PC-9 (cell line): Measurements from ENCODE around the gene MAMDC4. TPM values are rescaled to one million over a fixed set of nuclear protein-coding genes. Genes with fewer than 3 reads are reported as not detected.

ENCODE experiments used
- BruUV-seq: library from RNA; stranded (reverse); fragments of 400-500 nt; replicated peaks from 2 replicates; lab custom pipeline; 2021; lab: Mats Ljungman, UMichigan
- CTCF ChIA-PET: fragments of 300-600 bp; sonication (Branson Sonifier 250); formaldehyde crosslinking; loops from one replicate; lab custom pipeline; 2022; ENCODE audit warnings: antibody characterized with exemption; lab: Charles Lee
- POLR2A ChIA-PET: fragments of 300-600 bp; sonication (Branson Sonifier 250); formaldehyde crosslinking; loops from one replicate; lab custom pipeline; 2022; ENCODE audit warnings: antibody characterized with exemption; ENCODE audit not compliant: unreplicated experiment; lab: Charles Lee
- DNase-seq, 2 experiments: peaks; one replicate each; pipeline versions ENCODE4 v3.0.0 to v3.0.0-alpha.2; 2015 to 2022; ENCODE audit warnings: mixed read lengths in 1 of 2
- H2AFZ ChIP-seq: fragments of 200-600 bp; sonication (generic); 2 replicates; pipeline ENCODE4 v1.8.1; 2017; ENCODE audit warnings: antibody characterized with exemption
- H3F3A ChIP-seq: fragments of 200-600 bp; sonication (generic); 2 replicates; pipeline ENCODE4 v1.8.1; 2017; ENCODE audit warnings: antibody characterized with exemption, mild to moderate bottlenecking, low read depth; ENCODE audit not compliant: insufficient read depth
- H3K27ac ChIP-seq: fragments of 200-600 bp; sonication (generic); 2 replicates; pipeline ENCODE4 v1.6.1; 2016; ENCODE audit warnings: mixed run types
- H3K27me3 ChIP-seq: fragments of 200-600 bp; sonication (generic); 2 replicates; pipeline ENCODE4 v1.6.1; 2016; ENCODE audit warnings: low read depth, mixed run types; ENCODE audit not compliant: insufficient read depth
- H3K36me3 ChIP-seq: fragments of 200-600 bp; sonication (generic); 2 replicates; pipeline ENCODE4 v1.6.1; 2016; ENCODE audit warnings: low read depth, mixed run types
- H3K4me1 ChIP-seq: fragments of 200-600 bp; sonication (generic); replicated peaks from 2 replicates; pipeline ENCODE4 v1.6.1; 2016; ENCODE audit warnings: mixed run types; ENCODE audit not compliant: insufficient read depth
- H3K4me2 ChIP-seq: fragments of 200-600 bp; sonication (generic); 2 replicates; pipeline ENCODE4 v1.6.1; 2017; ENCODE audit warnings: mixed run types
- H3K4me3 ChIP-seq: fragments of 200-600 bp; sonication (generic); 2 replicates; pipeline ENCODE4 v1.6.1; 2016; ENCODE audit warnings: mixed run types
- H3K79me2 ChIP-seq: fragments of 200-600 bp; sonication (generic); 2 replicates; pipeline ENCODE4 v1.6.1; 2017; ENCODE audit warnings: low read depth, mixed run types
- H3K9me2 ChIP-seq: fragments of 200-600 bp; sonication (generic); 2 replicates; pipeline ENCODE4 v1.8.1; 2017; ENCODE audit warnings: mild to moderate bottlenecking; ENCODE audit not compliant: insufficient read depth
- H3K9me3 ChIP-seq: fragments of 200-600 bp; sonication (generic); 2 replicates; pipeline ENCODE4 v1.8.1; 2016; ENCODE audit warnings: low read depth; ENCODE audit not compliant: insufficient read depth
- H4K20me1 ChIP-seq: fragments of 200-600 bp; sonication (generic); 2 replicates; pipeline ENCODE4 v1.8.1; 2017; ENCODE audit not compliant: insufficient read depth
- CTCF ChIP-seq: fragments of 200-600 bp; sonication (generic); conservative IDR thresholded peaks from 2 replicates; pipeline ENCODE4 v1.6.1; 2017; ENCODE audit warnings: mixed run types, antibody characterized with exemption, mild to moderate bottlenecking, moderate library complexity
- EZH2 ChIP-seq: fragments of 200-600 bp; sonication (generic); IDR thresholded peaks from 2 replicates; pipeline ENCODE4 v1.8.0; 2017; ENCODE audit warnings: antibody characterized with exemption, low read depth
- intact Hi-C: fragments of 100-400 bp; cut with micrococcal nuclease; formaldehyde crosslinking; loops from one replicate; pipeline ENCODE4 v1.10.0; 2022; ENCODE audit not compliant: unreplicated experiment
- total RNA-seq: library from RNA; stranded (reverse); gene quantifications from 2 replicates; pipeline ENCODE4 v1.2.3, GENCODE V29; 2021

The MAMDC4 gene
- total RNA-seq, 1 experiment from 2014 or later = 9.2 TPM

GRCh38 chr9:136854113-136854841, 2.1 kb downstream of the MAMDC4 start:
- peaks cover 33% of the 10 kb centered on the region for H4K20me1 ChIP-seq
- POLR2A ChIA-PET = no interaction called here
- no peak for TF ChIP-seq EZH2
- TF ChIP-seq CTCF = no peak
- H3K27me3 ChIP-seq = no peaks in the 10 kb centered on the region
- H3K27ac ChIP-seq = no peak overlapping the region
- H3K4me1 ChIP-seq = peaks cover 6% of the 10 kb centered on the region; the same call in 1 of the 2 replicates
- H3F3A ChIP-seq = peaks cover 25% of the 10 kb centered on the region; the same call in 1 of the 2 replicates
- H3K9me2 ChIP-seq = no peaks in the 10 kb centered on the region
- no TSS peak for BruUV-seq
- H3K9me3 ChIP-seq = no peaks in the 10 kb centered on the region
- H3K36me3 ChIP-seq = no peaks in the 10 kb centered on the region
- intact Hi-C loops = no loop called here
- no peak overlapping the region for H3K4me2 ChIP-seq
- CTCF ChIA-PET = no interaction called here
- H3K79me2 ChIP-seq = no peaks in the 10 kb centered on the region
- no peak overlapping the region for H2AFZ ChIP-seq
- no peak overlapping the region for H3K4me3 ChIP-seq
- peak in 1 of 2 experiments; percentile 25 for DNase-seq

- H3F3A ChIP-seq = peaks cover 22% of the 10 kb centered on the region; the same call in 1 of the 2 replicates
- H3K4me3 ChIP-seq = no peak overlapping the region
- POLR2A ChIA-PET = no interaction called here
- H3K27ac ChIP-seq = no peak overlapping the region
- H4K20me1 ChIP-seq = peaks cover 31% of the 10 kb centered on the region
- no TSS peak for BruUV-seq
- DNase-seq = no peak
- H3K4me2 ChIP-seq = no peak overlapping the region
- H3K79me2 ChIP-seq = no peaks in the 10 kb centered on the region
- H3K36me3 ChIP-seq = no peaks in the 10 kb centered on the region
- intact Hi-C loops = no loop called here
- no peak overlapping the region for H2AFZ ChIP-seq
- no peaks in the 10 kb centered on the region for H3K9me2 ChIP-seq
- no peaks in the 10 kb centered on the region for H3K27me3 ChIP-seq
- TF ChIP-seq EZH2 (no peak), CTCF (no peak)
- CTCF ChIA-PET = no interaction called here
- peaks cover 3% of the 10 kb centered on the region; the same call in 1 of the 2 replicates for H3K4me1 ChIP-seq
- H3K9me3 ChIP-seq = no peaks in the 10 kb centered on the region
Observed at GRCh38 chr9:136854842-136855460, 2.8 kb downstream of the MAMDC4 start.

GRCh38 chr9:136855461-136856078, 3.4 kb downstream of the MAMDC4 start:
- peak; percentile 1 to 15 for DNase-seq
- TF ChIP-seq CTCF (no peak), EZH2 (no peak)
- Histone ChIP-seq H3K9me3 (no peaks in the 10 kb centered on the region), H3K36me3 (no peaks in the 10 kb centered on the region), H2AFZ (no peak overlapping the region), H3K4me1 (no peaks in the 10 kb centered on the region), H3K79me2 (no peaks in the 10 kb centered on the region), H3K27me3 (no peaks in the 10 kb centered on the region), H3K4me3 (no peak overlapping the region), H3F3A (peaks cover 16% of the 10 kb centered on the region; the same call in 1 of the 2 replicates), H3K9me2 (no peaks in the 10 kb centered on the region), H3K27ac (no peak overlapping the region), H4K20me1 (peaks cover 30% of the 10 kb centered on the region; the same call in 1 of the 2 replicates), H3K4me2 (no peak overlapping the region)
- ChIA-PET CTCF (no interaction called here), POLR2A (no interaction called here)
- intact Hi-C loops = no loop called here
- BruUV-seq = no TSS peak
